GM21390 (cell line): ENCODE data around the gene H3-3A.

Experiments used
- ATAC-seq: cut with Tn5 transposase; IDR thresholded peaks from one replicate; pipeline ENCODE4 v1.9.1; 2021; ENCODE audit not compliant: unreplicated experiment

Gene H3-3A

DNA sequence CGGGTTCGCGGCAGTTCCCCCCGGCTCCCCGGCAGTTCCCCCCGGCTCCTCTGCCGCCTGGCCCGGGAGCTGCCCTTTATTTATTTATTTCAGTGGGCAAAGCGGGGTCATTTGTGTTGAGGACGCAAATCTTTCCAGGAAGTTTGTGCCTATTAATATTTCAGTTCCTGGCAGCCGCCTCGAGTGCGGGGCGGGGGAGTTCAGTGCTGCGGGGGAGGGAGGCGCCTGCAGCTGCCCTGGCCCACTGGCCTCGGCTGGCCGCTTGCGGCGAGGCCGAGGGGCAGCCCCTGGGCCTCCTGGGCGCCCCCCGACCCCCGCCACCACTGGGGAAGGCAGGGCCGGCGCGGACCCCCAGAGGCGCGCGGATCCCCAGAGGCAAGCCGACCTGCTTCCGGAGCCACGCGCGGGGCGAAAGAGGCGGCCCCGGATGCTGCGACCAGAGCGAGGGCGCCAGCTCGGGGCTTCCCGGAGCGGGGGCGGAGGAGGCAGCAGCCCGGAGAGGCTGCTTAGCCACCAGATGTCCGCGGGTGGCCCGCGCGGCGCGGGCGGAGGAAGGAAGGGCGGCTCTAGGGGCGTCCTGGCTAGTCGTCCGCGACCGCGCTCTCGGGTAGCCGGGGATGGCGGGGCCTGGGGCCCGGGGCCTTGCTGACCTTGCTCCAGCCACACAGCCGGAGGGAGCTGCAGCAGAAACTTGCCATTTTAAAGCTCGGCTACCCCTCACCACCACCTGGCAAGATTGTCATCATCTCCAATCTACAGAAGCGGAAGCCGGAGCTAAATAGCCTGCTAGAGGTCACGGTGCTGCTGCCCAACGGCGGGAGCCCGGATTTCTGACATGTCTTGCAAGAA, 48.0 kb downstream of the H3-3A start:
- peak; percentile 62 for ATAC-seq

DNA sequence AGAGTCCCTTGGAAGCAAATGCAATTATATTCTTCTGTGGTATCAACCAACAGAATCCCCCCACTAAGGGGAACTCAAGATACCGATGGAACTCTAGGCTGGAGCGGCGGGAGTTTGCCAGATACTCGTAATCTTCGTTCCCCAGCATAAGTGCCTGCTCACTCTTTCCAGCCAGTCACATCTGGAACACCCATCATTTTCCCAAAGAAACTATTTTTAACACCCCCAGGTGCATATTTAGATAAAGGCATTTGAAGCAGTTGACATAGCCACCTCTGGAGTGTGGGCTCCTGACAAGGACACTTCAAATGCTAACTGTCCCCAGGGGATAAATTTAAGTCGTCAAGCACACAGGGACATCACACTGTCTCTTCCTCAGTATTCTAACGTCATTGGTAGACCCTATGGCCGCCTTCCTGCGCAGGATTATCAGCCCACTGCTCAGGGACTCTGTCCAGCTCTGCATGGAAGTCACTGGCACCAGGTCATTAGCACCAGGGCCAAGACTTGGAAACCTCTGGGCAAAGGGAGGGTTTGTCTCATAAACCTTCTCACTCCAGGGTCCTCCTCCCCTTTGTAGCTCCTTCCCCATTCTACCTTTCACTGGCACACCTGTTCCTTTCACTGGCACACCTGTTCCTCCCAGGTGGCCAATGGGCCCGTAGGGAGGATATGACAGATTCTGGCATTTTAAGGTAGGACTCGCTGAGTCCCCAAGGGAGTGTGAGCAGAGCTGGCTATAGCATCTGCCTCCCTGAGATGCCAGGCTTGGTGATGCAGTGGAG, 48.8 kb downstream of the H3-3A start:
- no peak for ATAC-seq

DNA sequence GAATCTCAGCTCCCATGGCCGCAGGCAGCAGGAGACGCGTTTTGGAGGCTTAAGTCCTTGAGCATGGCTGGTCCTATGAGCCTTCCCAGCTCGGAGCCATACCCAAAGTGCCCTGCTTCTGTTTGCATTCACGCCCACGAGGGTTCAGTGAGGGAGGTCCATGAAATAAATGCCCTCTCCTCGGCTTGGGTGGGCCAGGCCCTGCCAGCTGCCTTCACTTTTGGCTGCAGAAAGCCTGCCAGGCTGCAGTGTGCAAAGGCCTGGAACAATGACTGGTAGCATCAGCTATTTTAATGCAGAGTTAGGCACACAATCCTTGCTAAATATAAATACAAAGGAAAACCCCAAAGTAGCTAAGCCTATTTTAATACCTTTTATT, 49.4 kb downstream of the H3-3A start:
- no peak for ATAC-seq

DNA sequence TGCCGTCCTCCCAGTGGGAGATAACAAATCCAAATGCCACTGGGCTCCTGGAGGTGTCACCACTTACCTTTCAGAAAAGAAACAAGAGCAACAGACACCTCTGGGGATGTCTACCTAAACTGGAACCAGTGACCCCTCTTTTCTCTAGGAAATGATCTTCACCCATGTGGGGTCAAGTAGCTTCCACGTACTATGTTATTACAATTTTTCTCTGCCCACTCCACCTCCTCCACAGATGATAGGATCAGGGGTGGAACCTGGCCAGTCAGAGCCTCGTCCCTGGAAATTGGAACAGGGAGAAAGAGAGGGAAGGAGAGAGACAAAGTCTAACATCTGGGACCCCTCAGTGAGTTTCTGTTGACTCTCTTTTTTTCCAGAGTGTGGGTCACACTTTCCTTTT, 50.1 kb downstream of the H3-3A start:
- no peak for ATAC-seq

DNA sequence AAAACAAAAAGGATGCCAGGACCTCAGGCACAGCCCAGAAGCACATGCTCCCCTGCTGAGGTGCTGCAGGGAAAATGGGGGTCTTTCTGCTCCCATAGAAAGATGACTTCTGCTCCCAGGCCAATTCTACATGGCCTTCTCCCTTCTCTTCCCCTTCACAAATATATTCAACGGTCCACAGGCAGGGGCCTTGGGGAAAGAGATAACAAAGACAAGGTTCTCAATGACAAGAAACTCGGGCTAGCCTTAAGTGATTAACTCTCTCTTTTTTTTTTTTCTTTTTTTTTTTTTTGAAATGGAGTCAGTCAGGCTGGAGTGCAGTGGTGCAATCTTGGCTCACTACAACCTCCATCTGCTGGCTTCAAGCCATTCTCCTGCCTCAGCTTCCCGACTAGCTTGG, 54.2 kb downstream of the H3-3A start:
- no peak for ATAC-seq

DNA sequence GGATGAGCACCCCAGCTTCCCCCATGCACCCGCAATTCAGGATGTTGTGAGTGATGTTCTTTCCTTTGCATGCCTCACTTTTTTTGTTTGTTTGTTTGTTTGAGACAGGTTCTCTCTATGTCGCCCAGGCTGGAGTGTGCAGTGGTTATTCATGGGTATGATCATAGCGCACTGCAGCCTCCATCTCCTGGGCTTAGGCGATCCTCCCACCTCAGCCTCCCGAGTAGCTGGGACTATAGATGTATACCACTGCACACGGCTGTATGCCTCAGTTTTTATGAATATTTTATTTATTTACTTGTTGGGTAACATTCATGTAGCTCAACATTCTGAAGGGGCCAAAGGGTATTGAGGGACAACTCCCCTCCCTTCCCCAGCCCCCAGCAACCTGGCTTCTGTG, 54.8 kb downstream of the H3-3A start:
- no peak for ATAC-seq

DNA sequence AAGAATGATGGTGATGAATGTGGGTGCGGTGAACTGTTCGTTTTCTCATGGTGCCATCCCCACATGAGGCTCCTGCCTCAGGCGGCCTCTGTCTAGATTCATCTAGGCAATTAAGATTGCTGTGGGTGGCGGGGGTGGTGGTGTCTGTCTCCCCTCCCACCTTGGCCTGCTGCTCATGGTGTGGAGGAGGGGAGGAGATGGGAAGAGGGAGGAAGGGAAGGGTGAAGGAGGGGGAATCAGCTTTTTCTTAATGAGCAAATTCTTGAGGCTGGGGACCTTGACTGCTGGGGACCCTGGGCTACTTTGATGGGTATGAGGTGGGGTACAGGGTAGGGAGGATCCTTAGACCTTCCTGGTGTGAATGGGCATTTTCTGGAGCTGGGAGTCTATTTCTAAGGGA, 55.8 kb downstream of the H3-3A start:
- no peak for ATAC-seq

DNA sequence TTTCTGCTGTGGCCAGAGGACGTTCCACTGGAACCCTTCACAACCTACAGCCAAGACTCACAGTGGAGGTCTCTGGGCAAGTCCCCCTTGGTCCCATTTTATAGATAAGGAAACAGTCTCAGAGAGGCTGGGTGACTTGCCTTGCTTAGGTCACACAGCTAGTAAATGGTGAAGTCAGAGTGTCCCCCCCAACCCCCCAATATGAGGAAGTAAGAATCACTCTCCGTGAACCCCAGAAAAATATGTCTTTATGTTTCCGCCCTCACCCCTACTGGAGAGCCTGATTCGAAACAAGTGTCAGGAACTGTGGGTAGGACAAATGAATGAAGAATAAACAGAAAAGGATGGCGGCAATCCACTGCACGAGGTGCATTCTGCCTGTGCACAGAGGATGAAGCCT, 56.7 kb downstream of the H3-3A start:
- ATAC-seq = no peak

DNA sequence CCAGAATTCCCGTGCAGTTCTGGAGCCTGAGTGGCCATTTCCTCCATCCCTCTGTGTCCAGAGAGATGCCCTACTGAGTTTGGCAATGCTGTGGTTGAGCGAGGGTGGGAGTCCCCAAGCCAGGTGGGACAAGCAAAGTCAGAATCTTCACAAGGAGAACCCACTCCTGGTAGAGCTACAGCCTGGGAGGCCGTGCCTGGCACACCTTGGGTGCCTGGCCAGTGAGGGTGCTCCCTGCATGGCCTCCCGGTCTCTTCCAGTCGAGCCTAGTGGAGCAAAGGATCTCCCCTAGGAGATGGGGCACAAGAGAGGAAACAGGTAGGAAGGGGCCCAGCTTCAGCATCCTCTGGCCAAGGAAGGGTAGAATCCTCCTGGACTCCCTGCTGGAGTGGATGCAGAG, 57.9 kb downstream of the H3-3A start:
- no peak for ATAC-seq

DNA sequence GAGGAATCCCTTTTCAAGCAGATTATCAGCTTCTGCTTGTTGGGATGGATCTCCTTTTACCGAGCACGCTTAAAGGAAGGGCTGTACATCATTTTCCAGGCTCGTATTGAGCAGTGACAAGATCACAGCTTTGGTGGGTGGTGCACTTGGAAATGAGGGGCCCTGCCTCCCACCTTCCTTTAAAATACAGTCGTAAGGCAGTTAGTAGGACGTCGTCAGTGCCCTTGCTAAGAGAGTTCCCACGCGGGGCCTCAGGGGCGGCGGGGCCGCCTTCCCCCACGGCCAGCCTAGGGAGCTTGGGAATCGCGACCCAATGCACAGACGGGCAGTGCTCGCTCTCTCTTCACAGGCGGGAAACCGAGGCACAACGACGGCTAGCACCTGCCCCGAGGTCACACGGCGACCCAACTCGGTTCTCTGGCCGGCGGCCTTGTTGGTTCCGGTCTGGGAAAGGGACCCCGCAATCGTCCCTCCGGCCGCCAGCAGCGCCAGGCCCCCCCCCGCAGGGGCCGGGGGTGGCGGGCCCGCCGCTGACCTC, 58.6 kb downstream of the H3-3A start:
- no peak for ATAC-seq
